ENCODE measurements around the gene CHCHD3.

The CHCHD3 gene

DNA sequence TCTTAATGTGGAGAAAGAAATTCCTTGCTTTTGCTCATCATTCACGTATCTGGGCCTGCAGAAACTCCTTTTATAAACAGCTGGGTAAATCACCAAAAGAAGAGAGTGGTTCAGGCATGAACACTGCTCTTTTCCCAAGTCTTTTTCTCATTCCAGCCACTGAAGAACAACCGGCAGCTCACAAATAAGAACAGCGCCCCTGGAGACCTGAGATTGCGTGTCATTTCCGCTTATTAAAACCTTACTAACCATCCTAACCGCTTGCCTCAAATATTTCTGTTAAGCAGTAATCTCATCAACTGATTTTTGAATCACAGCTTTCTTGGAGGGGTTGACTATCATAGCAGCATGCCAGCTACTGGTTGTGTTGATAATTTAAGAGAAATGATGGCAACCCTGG lies 292.6 kb downstream of the CHCHD3 start:
- no peaks in the 10 kb centered on the region for H3K27me3 ChIP-seq
- H3K9me3 ChIP-seq: no peaks in the 10 kb centered on the region
- peaks cover 9% of the 10 kb centered on the region in 2 experiments for H3K4me1 ChIP-seq (ENCODE audit: control insufficient read depth in 1 of 2, insufficient read depth in 1 of 2, low read depth in 1 of 2, low read length in 1 of 2)
- TF ChIP-seq CTCF (IDR thresholded peaks at IDR 0.05): no peak
- H3K4me3 ChIP-seq (ENCODE audit: low read depth in 1 of 2, low read length in 1 of 2): no peak overlapping the region
- H3K36me3 ChIP-seq: peaks cover 5% of the 10 kb centered on the region
- no peak overlapping the region for H3K27ac ChIP-seq

GRCh38 chr7:132785870-132786269 lies 296.0 kb downstream of the CHCHD3 start:
- Histone ChIP-seq H3K36me3 (peaks cover 8% of the 10 kb centered on the region), H3K27me3 (no peaks in the 10 kb centered on the region), H3K4me1 (ENCODE audit: control insufficient read depth in 1 of 2, insufficient read depth in 1 of 2, low read depth in 1 of 2, low read length in 1 of 2) (no peaks in the 10 kb centered on the region), H3K27ac (no peak overlapping the region), H3K4me3 (ENCODE audit: low read depth in 1 of 2, low read length in 1 of 2) (no peak overlapping the region), H3K9me3 (no peaks in the 10 kb centered on the region)
- no peak for TF ChIP-seq CTCF (IDR thresholded peaks at IDR 0.05)

DNA sequence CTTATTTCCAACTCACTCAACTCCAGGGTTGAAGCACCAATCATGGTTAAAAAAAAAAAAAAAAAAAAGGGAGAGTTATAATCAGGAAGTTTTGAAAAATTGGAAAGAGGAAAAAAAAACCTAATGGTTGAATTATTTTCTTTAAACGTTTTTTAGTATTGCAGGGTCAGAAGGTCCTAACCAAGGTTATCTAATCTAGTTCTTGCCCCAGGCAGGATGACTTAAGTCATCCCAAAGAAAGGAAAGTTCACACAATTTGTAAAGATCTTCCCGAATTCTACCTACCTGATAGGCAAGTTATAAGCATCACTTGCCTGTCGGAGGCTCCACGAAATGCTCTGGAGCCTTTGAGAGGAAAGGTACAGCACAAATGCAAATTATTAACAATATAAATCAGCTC lies 297.5 kb downstream of the CHCHD3 start:
- no peaks in the 10 kb centered on the region for H3K27me3 ChIP-seq
- no peak for TF ChIP-seq CTCF (IDR thresholded peaks at IDR 0.05)
- H3K4me1 ChIP-seq (ENCODE audit: control insufficient read depth in 1 of 2, insufficient read depth in 1 of 2, low read depth in 1 of 2, low read length in 1 of 2): no peaks in the 10 kb centered on the region
- no peak overlapping the region for H3K27ac ChIP-seq
- no peaks in the 10 kb centered on the region for H3K9me3 ChIP-seq
- no peak overlapping the region for H3K4me3 ChIP-seq (ENCODE audit: low read depth in 1 of 2, low read length in 1 of 2)
- peaks cover 8% of the 10 kb centered on the region for H3K36me3 ChIP-seq

GRCh38 chr7:132783824-132784223 lies 298.1 kb downstream of the CHCHD3 start:
- no peak for TF ChIP-seq CTCF (IDR thresholded peaks at IDR 0.05)
- Histone ChIP-seq H3K36me3 (peaks cover 8% of the 10 kb centered on the region), H3K27me3 (no peaks in the 10 kb centered on the region), H3K4me3 (ENCODE audit: low read depth in 1 of 2, low read length in 1 of 2) (no peak overlapping the region), H3K4me1 (ENCODE audit: control insufficient read depth in 1 of 2, insufficient read depth in 1 of 2, low read depth in 1 of 2, low read length in 1 of 2) (no peaks in the 10 kb centered on the region), H3K9me3 (no peaks in the 10 kb centered on the region), H3K27ac (no peak overlapping the region)

GRCh38 chr7:132782777-132783640 lies 298.9 kb downstream of the CHCHD3 start:
- Histone ChIP-seq H3K27me3 (no peaks in the 10 kb centered on the region), H3K36me3 (peaks cover 8% of the 10 kb centered on the region), H3K9me3 (no peaks in the 10 kb centered on the region), H3K27ac (no peak overlapping the region), H3K4me3 (ENCODE audit: low read depth in 1 of 2, low read length in 1 of 2) (no peak overlapping the region), H3K4me1 (ENCODE audit: control insufficient read depth in 1 of 2, insufficient read depth in 1 of 2, low read depth in 1 of 2, low read length in 1 of 2) (no peaks in the 10 kb centered on the region)
- TF ChIP-seq CTCF (IDR thresholded peaks at IDR 0.05): no peak
